Measurements from ENCODE around the gene SELENON.

The SELENON gene

GRCh38 chr1:25810341-25811299, 10.6 kb downstream of the SELENON start:
- DNase-seq = no peak

- no peak for DNase-seq
These were observed 11.5 kb downstream of the SELENON start for GRCh38 chr1:25811384-25812082.

GRCh38 chr1:25813071-25813733, 13.2 kb downstream of the SELENON start:
- DNase-seq = no peak

GRCh38 chr1:25813734-25814471, 13.9 kb downstream of the SELENON start:
- no peak for DNase-seq

- no peak for DNase-seq
These were observed 14.6 kb downstream of the SELENON start for GRCh38 chr1:25814549-25815087.

GRCh38 chr1:25815208-25816111, 15.5 kb downstream of the SELENON start:
- no peak for DNase-seq

GRCh38 chr1:25816112-25816718, 16.2 kb downstream of the SELENON start:
- DNase-seq = no peak

GRCh38 chr1:25817840-25818501, 18.0 kb downstream of the SELENON start:
- DNase-seq = no peak

- no peak for DNase-seq
These were observed 18.6 kb downstream of the SELENON start for GRCh38 chr1:25818569-25818968.

- DNase-seq = no peak
These were observed 19.7 kb downstream of the SELENON start, which contains the start of gene MTFR1L for GRCh38 chr1:25819491-25820246. TSS of gene MTFR1L (plus strand) at chr1:25819954. CDS start at chr1:25823105, 3,151 bp downstream.

GRCh38 chr1:25820247-25821111, 20.5 kb downstream of the SELENON start:
- no peak for DNase-seq

- DNase-seq = no peak
These were observed 21.1 kb downstream of the SELENON start for GRCh38 chr1:25821112-25821476.

- no peak for DNase-seq
These were observed 21.7 kb downstream of the SELENON start for GRCh38 chr1:25821630-25822091.

- no peak for DNase-seq
These were observed 25.6 kb downstream of the SELENON start for GRCh38 chr1:25825605-25826004.

- no peak for DNase-seq
These were observed 26.6 kb downstream of the SELENON start for GRCh38 chr1:25826571-25826970.

GRCh38 chr1:25828491-25828890, 28.5 kb downstream of the SELENON start:
- DNase-seq = no peak

- no peak for DNase-seq
These were observed 29.1 kb downstream of the SELENON start for GRCh38 chr1:25829046-25829445.

- DNase-seq = no peak
These were observed 31.7 kb downstream of the SELENON start for GRCh38 chr1:25831569-25832196.

Measured in cortex of kidney (tissue), 1 donor.